ENCODE measurements around the gene TRAF3.

The TRAF3 gene

GRCh38 chr14:102807013-102807406, 29.8 kb downstream of the TRAF3 start:
- TF ChIP-seq YY1 (IDR thresholded peaks at IDR 0.05; ENCODE audit: low read depth) (no peak), USF1 (IDR thresholded peaks at IDR 0.05) (no peak), EP300 (IDR thresholded peaks at IDR 0.05; ENCODE audit: borderline replicate concordance) (no peak), TCF12 (IDR thresholded peaks at IDR 0.05; ENCODE audit: low read depth) (no peak), CEBPB (IDR thresholded peaks at IDR 0.05) (no peak), NFIC (IDR thresholded peaks at IDR 0.05) (no peak), FOXM1 (IDR thresholded peaks at IDR 0.05; ENCODE audit: borderline replicate concordance, low read depth) (no peak)
- TF ChIP-seq, protein P1, sequence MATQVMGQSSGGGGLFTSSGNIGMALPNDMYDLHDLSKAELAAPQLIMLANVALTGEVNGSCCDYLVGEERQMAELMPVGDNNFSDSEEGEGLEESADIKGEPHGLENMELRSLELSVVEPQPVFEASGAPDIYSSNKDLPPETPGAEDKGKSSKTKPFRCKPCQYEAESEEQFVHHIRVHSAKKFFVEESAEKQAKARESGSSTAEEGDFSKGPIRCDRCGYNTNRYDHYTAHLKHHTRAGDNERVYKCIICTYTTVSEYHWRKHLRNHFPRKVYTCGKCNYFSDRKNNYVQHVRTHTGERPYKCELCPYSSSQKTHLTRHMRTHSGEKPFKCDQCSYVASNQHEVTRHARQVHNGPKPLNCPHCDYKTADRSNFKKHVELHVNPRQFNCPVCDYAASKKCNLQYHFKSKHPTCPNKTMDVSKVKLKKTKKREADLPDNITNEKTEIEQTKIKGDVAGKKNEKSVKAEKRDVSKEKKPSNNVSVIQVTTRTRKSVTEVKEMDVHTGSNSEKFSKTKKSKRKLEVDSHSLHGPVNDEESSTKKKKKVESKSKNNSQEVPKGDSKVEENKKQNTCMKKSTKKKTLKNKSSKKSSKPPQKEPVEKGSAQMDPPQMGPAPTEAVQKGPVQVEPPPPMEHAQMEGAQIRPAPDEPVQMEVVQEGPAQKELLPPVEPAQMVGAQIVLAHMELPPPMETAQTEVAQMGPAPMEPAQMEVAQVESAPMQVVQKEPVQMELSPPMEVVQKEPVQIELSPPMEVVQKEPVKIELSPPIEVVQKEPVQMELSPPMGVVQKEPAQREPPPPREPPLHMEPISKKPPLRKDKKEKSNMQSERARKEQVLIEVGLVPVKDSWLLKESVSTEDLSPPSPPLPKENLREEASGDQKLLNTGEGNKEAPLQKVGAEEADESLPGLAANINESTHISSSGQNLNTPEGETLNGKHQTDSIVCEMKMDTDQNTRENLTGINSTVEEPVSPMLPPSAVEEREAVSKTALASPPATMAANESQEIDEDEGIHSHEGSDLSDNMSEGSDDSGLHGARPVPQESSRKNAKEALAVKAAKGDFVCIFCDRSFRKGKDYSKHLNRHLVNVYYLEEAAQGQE (IDR thresholded peaks at IDR 0.05; ENCODE audit: low read depth): no peak
- TF ChIP-seq, protein P2, sequence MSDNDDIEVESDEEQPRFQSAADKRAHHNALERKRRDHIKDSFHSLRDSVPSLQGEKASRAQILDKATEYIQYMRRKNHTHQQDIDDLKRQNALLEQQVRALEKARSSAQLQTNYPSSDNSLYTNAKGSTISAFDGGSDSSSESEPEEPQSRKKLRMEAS (IDR thresholded peaks at IDR 0.05): no peak

GRCh38 chr14:102809870-102810269, 32.6 kb downstream of the TRAF3 start:
- no peak for TF ChIP-seq YY1 (IDR thresholded peaks at IDR 0.05; ENCODE audit: low read depth)
- TF ChIP-seq EGR1 (IDR thresholded peaks at IDR 0.05): no peak
- TF ChIP-seq, protein P1 (IDR thresholded peaks at IDR 0.05; ENCODE audit: low read depth): no peak
- no peak for TF ChIP-seq ZBTB7A (IDR thresholded peaks at IDR 0.05; ENCODE audit: low read depth)
- TF ChIP-seq USF1 (IDR thresholded peaks at IDR 0.05): no peak
- no peak for TF ChIP-seq FOXM1 (IDR thresholded peaks at IDR 0.05; ENCODE audit: borderline replicate concordance, low read depth)
- no peak for TF ChIP-seq TEAD4 (IDR thresholded peaks at IDR 0.05)

DNA sequence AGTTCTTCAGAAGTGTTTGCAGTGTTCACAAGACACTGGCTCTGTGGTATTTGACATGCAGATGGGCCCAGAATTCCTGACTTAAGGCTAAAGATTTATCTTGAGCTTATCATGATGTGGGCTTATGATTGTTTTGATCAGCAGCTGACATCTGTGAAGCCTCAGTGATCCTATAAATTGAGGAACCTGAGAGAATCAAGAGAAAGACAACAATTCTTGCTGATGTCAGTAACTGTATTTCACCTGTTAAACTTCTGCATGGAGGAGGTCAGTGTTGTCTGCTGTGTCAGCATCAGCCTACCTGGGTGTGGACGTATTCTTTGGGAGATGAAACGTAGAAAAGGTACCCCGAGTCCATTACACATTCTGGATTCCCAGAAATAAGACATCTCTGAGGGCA, 33.3 kb downstream of the TRAF3 start:
- TF ChIP-seq ZBTB7A (IDR thresholded peaks at IDR 0.05; ENCODE audit: low read depth): no peak
- TF ChIP-seq YY1 (IDR thresholded peaks at IDR 0.05; ENCODE audit: low read depth): no peak
- TF ChIP-seq TCF12 (IDR thresholded peaks at IDR 0.05; ENCODE audit: low read depth): no peak
- TF ChIP-seq TEAD4 (IDR thresholded peaks at IDR 0.05): no peak
- TF ChIP-seq, protein P2 (IDR thresholded peaks at IDR 0.05): no peak
- TF ChIP-seq NFIC (IDR thresholded peaks at IDR 0.05): no peak
- TF ChIP-seq FOXM1 (IDR thresholded peaks at IDR 0.05; ENCODE audit: borderline replicate concordance, low read depth): no peak
- TF ChIP-seq CREB1 (IDR thresholded peaks at IDR 0.05; ENCODE audit: low read depth): no peak
- no peak for TF ChIP-seq EP300 (IDR thresholded peaks at IDR 0.05; ENCODE audit: borderline replicate concordance)
- TF ChIP-seq RAD21 (IDR thresholded peaks at IDR 0.05; ENCODE audit: low read depth): no peak
- TF ChIP-seq TAF1 (IDR thresholded peaks at IDR 0.05; ENCODE audit: low read depth): no peak
- TF ChIP-seq USF1 (IDR thresholded peaks at IDR 0.05): no peak
- TF ChIP-seq, protein P1 (IDR thresholded peaks at IDR 0.05; ENCODE audit: low read depth): no peak
- no peak for TF ChIP-seq CEBPB (IDR thresholded peaks at IDR 0.05)
- TF ChIP-seq EGR1 (IDR thresholded peaks at IDR 0.05): no peak

- TF ChIP-seq RAD21 (IDR thresholded peaks at IDR 0.05; ENCODE audit: low read depth): no peak
- no peak for TF ChIP-seq TAF1 (IDR thresholded peaks at IDR 0.05; ENCODE audit: low read depth)
- TF ChIP-seq NFIC (IDR thresholded peaks at IDR 0.05): no peak
- TF ChIP-seq FOXM1 (IDR thresholded peaks at IDR 0.05; ENCODE audit: borderline replicate concordance, low read depth): no peak
- TF ChIP-seq CEBPB (IDR thresholded peaks at IDR 0.05): no peak
- TF ChIP-seq, protein P2 (IDR thresholded peaks at IDR 0.05): no peak
- TF ChIP-seq USF1 (IDR thresholded peaks at IDR 0.05): no peak
- no peak for TF ChIP-seq ZBTB7A (IDR thresholded peaks at IDR 0.05; ENCODE audit: low read depth)
- TF ChIP-seq, protein P1 (IDR thresholded peaks at IDR 0.05; ENCODE audit: low read depth): no peak
- no peak for TF ChIP-seq EGR1 (IDR thresholded peaks at IDR 0.05)
- no peak for TF ChIP-seq YY1 (IDR thresholded peaks at IDR 0.05; ENCODE audit: low read depth)
- TF ChIP-seq CREB1 (IDR thresholded peaks at IDR 0.05; ENCODE audit: low read depth): no peak
- TF ChIP-seq TEAD4 (IDR thresholded peaks at IDR 0.05): no peak
- TF ChIP-seq TCF12 (IDR thresholded peaks at IDR 0.05; ENCODE audit: low read depth): no peak
- no peak for TF ChIP-seq EP300 (IDR thresholded peaks at IDR 0.05; ENCODE audit: borderline replicate concordance)
These were observed 34.2 kb downstream of the TRAF3 start for GRCh38 chr14:102811254-102811963.
